SW 1271 (cell line): Measurements from ENCODE around the gene COL25A1.
"Not testable (repeated sequence)": the region's sequence is repeated elsewhere in the genome, so short reads cannot be mapped to it uniquely, and the experiment has no call there.

ENCODE experiments used
- DNase-seq, 2 experiments: peaks; one replicate each; lab custom pipeline; 2025; lab: John Stamatoyannopoulos, UW

COL25A1 gene

DNA sequence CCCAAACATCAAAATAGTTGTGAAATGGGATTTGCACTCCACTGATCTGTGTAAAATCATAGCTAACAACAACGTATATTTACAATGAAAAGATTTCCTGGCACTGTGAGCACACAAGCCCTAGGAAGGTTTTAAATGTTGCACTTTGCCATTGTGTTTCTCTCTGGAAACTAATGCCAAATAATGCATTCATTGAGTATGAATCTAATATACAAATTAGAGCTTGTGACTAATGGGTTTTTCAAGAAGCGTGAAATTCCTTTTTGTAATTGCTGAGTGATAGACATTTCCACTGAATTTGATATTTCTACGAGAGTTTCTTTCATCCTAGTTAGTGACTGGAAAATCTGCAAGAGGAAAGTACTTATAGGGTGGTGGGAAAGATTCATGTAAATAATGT lies 135.9 kb downstream of the COL25A1 start:
- no peak for DNase-seq

DNA sequence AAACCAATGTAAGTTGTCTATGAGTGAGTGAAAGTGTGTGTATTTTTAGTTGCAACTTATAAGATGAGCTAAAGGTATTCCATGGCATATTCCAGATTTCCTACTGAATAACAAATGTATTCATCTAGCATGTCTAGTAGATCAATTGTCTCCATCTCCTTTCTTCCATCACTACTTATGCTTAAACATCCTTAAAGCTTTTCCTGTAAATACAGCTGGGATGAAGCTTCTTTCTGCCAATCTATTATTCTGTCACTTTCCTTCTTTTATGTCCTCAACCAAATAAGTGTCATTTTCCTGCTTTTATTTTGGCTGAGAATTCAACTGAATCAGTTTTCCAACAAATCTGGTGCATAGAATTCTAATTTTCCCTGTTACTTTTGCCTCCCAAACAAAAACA lies 136.3 kb downstream of the COL25A1 start:
- DNase-seq, result no peak

DNA sequence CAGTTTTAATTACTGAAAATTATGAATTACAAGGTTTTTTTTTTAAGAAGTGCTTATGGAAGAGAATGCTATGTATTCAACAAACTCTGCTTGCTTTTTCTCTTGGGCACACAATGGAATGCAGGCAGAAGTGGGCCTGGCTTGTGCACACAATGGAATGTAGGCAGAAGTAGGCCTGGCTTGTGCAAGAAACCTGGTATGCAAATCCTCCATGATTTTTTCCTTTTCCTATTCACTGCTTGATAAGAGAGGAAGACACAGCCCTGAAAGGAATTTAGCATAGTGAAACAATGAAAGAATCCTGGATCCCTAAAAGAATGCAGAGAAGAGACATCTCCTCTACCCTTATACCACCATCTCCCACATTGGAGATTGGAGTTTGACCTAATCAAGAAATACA lies 138.4 kb downstream of the COL25A1 start:
- no peak for DNase-seq

DNA sequence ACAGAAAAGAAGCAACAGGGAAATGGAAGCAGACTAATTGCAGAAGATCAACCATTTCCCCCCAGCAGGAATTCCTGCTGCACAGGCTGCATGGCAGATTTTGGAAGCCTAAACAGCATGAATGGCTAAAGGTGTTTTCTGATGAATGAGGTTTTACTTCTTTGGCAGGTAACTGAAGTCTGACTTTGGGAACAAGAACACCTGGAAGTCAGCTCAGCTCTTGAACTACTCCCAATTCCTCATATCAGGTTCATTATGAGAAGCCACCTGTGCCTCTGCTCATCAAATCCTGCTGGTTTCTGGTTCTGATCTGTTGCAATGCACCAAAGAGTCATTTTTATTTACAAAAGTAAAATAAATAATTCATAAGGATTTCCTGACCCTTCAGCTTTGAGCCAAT lies 139.0 kb downstream of the COL25A1 start:
- DNase-seq, result no peak

DNA sequence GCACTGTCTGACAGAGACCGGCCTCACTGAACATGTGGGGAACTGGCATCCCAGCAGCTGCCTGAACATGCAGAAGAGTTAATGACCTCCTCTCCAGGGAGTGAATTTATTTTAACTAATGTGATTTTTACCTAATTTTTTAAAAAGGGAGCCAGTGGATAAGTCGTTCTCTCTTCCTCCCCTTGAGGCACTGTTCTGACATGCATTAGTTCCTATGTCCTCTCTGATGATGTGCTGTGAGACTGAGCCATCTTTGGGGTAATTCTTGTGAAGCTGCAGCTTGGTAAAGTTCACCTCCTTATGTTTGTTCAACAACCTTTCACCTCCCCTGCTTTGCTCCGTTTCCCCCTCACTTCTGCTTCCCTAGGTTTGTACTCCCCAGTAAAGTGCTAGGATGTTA lies 139.7 kb downstream of the COL25A1 start:
- no peak for DNase-seq

DNA sequence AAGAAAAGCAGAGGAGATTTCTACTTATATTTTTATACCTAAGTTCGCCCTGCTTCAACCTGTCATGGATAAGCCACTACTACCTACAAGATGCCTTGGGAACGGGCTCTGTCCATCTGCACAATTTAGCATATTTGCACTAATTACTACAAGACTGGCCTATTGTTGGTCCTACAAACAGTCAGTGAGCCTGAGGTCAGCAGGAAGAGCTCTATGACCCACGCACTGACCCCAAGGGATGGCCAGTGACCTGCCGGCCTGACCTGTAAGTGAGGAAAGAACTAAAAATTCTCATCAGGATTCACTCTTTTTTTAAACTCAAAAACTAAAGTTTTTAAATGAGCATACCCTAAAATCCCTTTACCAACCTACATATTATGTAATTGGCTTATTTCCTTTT lies 142.0 kb downstream of the COL25A1 start:
- DNase-seq, result no peak

DNA sequence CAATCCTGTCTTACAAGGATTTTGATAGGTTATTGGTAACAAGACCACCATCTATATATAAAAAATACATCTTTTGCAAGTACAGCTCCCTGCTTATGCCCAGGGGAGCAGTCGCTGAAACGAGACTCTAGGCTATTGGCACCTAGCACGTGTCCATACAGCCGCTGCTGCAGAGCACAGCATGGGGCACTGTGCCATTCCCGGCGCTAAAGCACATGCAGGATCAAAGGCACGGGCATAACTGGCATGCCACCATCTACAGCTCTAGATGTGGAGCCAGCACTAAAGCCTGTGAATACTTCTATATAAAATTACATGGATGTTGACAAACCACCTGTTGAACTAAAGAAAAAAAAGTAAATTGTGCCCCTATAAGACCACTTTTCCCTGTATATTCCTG lies 144.8 kb downstream of the COL25A1 start:
- DNase-seq, result no peak

DNA sequence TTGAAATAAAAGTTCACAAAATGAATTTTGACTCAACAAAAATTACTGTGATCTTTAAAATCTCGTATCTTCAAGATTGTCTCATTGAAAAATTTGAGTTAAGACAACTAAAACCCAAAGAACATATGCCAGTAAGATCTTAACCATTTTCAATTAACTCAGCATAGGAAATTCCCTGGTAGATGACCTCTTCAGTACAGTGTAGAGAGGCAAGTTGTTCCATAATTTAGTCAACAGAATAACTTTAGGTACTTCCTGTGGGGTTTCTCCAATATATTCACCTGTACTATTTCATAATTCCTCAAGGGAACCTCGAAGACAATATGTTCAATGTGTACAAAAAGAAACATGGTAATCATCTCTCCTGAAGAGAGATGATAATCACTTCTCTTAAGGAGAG lies 145.3 kb downstream of the COL25A1 start:
- DNase-seq, result no peak

DNA sequence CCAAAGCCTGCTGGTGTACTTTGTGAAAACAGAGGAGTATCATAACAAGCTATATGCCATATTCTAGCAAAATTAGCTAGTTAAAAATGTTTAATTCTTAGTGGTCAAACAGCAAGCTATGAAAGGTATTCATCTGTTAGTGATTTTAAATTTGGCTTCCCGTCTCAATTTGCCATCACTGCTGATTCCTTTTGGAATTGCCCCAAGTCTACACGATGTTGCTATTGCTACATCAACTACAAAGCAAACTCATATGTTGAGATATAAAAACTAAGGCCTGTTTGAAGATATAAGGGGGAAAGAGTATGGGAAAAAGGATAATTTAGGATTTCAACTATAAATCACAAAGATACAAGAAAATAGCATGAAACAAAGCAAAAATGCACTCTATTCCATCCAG lies 146.1 kb downstream of the COL25A1 start:
- no peak for DNase-seq

DNA sequence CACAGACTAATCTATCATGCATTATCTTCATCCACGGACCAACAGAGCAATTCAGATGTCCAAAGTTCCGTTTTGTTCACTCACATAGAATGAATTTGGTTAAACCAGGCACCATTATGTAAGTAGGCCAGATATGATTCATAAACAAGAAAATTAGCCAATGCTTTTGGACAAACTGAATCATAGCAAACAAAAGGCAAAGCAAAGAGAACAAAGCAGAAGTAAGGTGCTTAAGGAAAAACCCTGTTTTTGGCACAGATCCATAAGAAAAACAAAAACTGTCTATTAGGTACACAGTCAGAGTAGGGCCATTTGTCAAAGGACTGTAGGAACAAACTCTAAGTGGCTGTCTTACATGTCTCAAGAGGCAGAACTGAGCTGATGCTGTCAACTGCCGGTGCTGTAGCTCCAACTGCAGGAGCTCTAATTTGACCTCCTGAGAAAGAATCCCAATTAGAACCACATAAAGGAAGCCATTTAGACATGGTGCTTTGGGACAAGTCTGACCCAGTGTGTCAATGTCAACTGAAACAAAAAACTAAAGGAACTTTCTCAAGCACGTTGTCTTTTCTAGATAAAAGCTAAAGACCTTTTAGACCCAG lies 146.7 kb downstream of the COL25A1 start:
- DNase-seq, result no peak

DNA sequence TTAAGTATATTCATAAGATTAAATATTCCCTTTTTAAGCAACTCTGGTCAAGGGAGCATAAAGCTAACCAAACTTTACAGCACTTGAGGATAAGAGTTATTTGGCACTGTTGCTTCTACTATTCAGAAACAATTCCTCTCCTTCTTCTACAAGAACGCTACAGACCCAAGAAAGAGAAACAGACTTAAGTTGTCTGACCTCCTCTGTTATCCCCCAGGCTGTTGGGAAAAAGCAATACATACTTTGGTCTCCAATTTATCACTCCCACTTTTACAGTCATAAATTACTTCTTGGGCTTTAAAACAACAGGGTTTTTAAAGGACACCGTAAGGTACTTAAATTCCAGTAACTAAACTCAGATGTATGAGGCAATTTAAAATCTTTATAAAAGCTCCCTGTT lies 147.4 kb downstream of the COL25A1 start:
- DNase-seq, result no peak

DNA sequence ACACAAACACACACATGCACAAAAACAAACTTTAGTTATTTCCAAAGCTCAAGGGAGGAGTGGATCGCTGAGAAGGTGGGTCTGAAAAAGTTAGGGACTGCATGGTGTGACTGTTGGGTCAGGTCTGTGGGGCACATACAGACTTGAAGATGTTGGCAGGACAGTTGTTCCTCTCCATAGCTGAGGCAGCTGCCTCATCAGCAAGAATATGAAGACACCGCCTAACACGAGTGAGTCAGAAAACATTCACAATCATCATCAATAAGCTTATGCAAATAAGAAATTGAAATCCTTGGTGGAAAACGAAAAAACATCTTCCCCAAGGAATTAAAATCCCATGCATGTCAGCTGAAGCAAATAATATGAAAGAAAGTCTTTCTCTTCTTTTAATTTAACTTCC lies 148.0 kb downstream of the COL25A1 start:
- DNase-seq, result no peak

DNA sequence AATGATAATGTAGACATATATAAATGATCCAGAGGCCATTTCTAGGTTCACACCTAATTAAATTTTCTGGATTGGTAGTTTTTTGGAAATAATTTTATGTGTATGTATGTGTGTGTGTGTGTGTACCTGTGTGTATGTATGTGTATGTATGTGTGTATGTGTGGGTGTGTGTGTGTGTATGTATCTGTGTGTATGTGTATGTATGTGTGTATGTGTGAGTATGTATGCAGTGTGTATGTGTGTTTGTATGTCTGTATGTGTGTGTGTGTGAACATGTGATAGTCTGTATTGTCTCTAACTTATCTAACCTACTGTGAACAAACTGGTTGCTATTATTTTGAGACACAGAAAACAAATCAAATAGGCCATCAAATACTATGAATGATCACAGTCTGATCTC lies 152.6 kb downstream of the COL25A1 start:
- no peak for DNase-seq

DNA sequence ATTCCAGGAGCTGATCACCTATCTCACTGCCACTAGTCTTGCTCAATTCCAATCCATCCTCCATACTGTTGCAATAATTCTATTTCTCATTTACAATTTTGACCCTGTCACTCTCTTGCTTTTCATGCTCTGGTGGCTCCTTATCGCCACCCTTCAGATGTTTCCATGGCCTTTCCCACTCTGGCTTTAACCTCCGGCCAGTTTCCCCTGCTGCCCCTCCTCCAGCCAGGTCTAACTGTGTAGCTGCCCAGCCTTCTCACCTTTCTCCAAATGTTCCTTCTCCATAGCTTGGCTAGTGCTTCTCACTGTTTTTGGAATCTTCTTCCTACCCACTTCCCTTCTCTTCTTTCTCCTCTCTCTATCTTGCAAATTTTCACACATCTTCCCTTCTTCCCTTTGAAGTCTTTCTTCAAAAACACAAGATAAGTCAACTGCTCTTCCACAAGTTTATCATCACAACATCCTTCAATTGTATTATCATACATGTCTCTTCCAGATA lies 153.8 kb downstream of the COL25A1 start:
- no peak for DNase-seq

DNA sequence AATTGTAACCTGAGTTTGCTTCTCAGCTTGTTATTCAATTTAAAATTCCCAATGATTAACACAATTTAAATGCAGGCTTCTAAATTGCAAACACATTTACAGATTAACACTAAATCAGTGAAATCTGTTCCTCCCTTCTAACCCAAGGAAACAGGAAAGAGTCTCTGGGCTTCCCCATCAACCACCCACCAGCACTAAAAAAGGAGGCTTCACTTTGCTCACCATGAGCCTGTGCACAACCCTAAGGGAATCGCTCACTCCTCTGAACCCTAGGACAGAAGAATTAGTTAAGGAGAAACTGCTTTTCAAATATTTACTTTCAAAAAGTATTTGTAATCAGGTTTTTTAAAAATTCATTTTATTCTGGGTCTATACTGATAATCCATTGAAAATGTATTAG lies 155.3 kb downstream of the COL25A1 start:
- no peak for DNase-seq

DNA sequence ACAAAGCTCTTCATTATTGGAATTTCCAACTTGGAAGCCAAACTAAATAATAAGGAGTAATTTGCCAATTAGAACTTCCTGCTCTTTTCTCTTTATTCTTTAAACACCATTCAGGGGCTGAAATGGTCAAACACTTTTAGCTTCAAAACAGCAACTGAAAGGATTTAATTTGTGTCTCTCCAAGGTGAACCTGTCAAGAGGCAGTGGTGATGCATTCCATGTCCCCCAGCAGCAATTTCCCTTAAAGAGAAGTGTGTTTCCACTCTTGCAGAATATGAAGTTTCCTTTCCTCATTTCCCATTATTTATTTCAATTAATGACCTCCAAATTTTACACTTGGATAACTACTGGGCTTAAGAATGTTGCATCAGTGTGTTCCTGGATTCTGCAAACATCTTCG lies 156.0 kb downstream of the COL25A1 start:
- DNase-seq, result no peak

DNA sequence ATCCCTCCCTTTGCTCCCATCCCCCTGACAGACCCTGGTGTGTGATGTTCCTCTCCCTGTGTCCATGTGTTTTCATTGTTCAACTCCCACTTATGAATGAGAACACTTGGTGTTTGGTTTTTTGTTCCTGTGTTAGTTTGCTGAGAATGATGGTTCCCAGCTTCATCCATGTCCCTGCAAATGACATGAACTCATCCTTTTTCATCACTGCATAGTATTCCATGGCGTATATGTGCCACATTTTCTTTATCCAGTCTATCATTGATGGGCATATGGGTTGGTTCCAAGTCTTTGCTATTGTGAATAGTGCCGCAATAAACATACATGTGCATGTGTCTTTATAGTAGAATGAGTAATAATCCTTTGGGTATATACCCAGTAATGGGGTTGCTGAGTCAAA lies 164.3 kb downstream of the COL25A1 start:
- not testable (repeated sequence) for DNase-seq

DNA sequence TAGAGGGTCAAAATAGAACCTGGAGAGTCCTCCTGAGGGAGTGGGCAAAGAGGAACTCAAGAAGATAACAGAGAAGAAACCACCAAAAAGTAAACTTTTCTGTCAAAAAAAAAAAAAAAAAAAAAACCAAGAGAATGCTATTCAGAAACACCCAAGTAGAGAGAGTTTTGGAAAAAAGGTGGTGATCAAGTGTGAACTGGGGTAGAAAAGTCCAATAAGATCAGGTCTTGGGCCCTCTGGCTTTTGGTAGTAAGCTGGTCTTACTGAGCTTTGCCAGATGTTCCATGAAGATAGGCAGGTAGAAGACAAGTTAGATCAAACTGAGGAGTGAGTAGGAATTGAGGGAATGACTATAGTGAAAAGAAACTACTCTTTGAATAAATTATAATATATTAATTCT lies 167.5 kb downstream of the COL25A1 start:
- no peak for DNase-seq

DNA sequence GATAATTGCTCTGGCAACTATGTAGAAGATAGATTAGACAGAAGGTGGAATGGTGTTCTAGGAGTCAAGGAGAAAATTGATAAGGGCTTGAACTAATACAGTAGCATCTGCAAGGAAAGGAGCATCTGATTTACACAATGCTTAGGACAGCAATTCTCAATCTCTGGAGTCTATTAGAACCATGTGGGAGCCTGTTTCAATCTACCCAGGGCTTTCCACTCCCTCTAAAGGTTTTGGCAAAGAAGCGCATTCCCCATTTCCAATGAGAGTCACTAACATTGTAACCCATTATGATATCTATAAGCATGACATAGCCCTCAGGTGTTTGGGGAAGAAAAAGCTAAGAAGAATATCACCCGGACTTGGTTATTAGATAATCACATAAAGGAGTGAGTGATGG lies 168.2 kb downstream of the COL25A1 start:
- DNase-seq, result no peak

DNA sequence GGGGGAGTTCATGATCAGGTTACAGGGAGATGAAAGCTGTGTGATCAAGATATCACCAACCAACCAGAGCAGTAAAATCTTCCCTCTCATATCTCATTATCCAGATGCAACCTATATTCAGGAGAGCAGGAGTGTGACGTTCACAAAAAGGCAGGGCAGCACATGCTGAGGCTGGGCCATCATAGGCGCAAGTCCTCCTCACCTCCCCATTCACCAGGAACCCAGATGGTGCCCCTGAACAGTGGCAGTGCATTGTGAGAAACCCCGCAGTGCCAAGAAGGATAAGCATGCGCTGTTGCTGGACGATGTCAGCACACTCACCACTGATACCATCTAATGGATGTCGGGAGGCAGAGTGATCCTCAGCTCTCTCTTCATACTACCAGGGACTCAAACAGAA lies 170.9 kb downstream of the COL25A1 start:
- no peak for DNase-seq

DNA sequence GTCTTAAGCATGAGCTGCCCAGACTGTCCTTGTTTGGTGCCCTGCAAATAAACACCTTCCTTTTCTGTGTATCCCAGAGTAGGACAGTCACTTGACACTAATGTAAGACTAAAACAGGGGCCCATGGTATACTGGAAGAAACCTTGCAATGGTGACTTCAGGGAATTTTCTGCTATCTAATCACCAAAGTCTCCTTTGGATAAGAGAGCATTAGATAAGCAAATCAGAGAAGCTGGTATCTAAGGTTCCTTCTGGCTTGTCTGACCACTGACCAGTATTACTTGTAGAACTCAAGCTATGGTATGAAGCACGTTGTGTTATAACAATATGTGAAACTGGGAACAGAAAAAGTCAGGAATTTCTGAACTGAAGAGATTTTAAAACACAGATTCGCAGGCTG lies 173.9 kb downstream of the COL25A1 start:
- no peak for DNase-seq

DNA sequence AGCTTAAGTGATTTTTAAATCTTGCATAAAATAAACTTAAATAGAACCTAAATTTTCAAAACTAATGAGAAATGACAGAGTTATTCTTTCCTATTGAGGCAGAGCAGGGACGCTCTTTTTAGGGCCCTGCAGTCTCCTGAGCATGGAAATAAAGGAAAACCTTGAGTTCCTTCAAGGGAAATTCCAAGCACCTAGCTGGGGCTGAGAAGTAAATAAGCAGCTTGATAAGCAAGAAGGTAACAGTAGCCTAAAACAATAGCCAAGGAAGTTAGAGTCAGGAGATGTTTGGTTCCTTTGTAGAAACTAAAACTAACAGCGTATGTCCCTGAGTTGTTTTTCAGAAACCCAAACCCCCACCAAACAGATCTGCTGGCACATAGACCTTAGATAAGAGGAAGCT lies 174.6 kb downstream of the COL25A1 start:
- DNase-seq, result no peak

DNA sequence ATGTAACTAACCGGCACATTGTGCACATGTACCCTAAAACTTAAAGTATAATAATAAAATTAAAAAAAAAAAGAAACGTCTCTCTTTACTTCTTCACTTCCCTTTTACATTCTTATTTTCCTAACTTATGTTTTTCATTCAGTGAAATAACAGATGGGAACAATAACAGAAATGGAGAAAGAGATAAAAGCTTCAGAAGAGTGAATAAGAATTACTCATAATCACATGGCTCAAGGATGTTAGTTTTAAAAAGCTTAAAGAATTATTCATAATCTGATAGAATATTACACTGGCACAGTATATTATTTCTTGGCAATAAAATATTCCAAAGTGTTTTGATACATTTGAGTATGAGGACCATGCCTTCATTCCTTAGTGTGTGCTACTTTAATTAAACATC lies 175.6 kb downstream of the COL25A1 start:
- DNase-seq, result no peak

DNA sequence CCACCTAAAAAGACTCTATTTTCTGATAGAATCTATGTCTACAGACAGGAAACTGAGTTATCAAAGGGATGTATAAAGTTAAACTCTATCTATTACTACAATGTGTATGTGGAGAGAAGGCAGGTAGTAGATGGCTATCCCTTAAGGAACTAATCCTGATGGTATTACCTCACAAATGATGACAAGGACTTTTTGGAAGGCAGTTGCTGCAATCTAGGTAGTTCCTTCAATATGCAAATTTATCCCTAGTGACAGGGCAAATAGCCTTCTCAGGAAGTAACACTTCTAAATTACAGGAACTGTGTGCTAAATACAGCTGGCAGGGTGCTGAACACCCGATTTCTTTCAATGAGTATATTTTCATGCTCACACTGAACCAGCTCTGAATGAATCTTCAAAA lies 177.4 kb downstream of the COL25A1 start:
- no peak for DNase-seq

DNA sequence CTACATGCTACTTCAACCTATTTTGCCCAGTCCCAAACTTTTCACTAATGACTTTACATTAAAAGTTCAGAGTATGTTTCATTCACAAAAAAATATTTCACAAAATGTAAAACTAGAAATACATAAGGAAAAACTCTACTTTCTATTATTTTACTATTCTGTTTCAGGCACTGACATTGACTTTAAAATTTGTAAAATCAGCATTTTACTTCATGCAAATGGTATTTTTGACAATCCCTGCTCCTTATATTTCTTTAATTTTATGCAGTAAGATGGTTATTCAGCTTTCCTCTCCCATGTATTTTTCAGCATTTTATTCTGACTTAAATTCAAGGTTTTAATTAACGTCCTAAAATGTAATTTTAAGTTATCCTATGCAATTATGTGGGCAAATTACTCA lies 178.5 kb downstream of the COL25A1 start:
- DNase-seq, result no peak
